ENCODE data around the gene SMPD2.

SMPD2 gene

DNA sequence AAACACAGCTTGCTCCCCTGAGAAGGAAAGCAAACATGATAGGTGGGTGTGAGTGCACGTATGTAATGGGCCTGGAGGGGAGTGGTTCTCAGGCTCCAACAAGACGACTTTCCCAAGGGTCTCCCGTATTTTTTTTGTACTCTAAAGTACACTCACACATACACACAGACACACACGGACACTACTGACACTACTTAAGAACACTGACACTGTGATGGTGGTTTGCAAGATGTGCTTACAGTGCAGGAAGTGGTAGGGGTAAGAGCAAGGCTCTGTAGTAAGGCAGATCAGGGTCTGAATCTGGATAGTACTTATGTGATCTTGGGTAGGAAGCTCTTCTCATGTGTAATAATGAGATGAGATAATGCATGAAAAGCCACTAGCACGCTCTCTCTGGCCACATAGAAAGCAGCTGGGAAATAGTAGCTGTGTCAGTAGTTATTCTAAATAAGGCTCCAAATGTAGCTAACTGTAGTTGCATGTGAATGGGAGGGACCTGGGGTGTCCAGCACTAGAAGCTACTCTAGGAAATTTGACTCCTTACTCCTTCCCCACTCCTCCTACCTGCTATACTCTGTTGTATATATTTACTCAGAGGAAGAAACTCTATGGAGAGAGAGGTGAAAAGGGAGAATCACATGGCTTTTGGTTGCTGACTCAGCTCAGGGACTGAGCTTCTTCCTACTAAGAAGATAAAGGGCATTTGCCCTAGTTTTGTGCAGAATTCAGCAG is 50.8 kb downstream of the SMPD2 start (continued):
- TF ChIP-seq, protein P1, sequence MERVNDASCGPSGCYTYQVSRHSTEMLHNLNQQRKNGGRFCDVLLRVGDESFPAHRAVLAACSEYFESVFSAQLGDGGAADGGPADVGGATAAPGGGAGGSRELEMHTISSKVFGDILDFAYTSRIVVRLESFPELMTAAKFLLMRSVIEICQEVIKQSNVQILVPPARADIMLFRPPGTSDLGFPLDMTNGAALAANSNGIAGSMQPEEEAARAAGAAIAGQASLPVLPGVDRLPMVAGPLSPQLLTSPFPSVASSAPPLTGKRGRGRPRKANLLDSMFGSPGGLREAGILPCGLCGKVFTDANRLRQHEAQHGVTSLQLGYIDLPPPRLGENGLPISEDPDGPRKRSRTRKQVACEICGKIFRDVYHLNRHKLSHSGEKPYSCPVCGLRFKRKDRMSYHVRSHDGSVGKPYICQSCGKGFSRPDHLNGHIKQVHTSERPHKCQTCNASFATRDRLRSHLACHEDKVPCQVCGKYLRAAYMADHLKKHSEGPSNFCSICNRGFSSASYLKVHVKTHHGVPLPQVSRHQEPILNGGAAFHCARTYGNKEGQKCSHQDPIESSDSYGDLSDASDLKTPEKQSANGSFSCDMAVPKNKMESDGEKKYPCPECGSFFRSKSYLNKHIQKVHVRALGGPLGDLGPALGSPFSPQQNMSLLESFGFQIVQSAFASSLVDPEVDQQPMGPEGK (tag by site-specific recombination; IDR thresholded peaks at IDR 0.05): peak; percentile 18; the same call in 1 of the 2 replicates
- TF ChIP-seq, protein P2, sequence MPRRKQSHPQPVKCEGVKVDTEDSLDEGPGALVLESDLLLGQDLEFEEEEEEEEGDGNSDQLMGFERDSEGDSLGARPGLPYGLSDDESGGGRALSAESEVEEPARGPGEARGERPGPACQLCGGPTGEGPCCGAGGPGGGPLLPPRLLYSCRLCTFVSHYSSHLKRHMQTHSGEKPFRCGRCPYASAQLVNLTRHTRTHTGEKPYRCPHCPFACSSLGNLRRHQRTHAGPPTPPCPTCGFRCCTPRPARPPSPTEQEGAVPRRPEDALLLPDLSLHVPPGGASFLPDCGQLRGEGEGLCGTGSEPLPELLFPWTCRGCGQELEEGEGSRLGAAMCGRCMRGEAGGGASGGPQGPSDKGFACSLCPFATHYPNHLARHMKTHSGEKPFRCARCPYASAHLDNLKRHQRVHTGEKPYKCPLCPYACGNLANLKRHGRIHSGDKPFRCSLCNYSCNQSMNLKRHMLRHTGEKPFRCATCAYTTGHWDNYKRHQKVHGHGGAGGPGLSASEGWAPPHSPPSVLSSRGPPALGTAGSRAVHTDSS (tag by site-specific recombination; IDR thresholded peaks at IDR 0.05): no peak
- TF ChIP-seq ZNF157 (tag by site-specific recombination; IDR thresholded peaks at IDR 0.05) (no peak), KLF10 (tag by site-specific recombination; IDR thresholded peaks at IDR 0.05) (no peak), EGR2 (tag by site-specific recombination; IDR thresholded peaks at IDR 0.05; ENCODE audit: low read depth) (no peak), ZBTB7A (tag by site-specific recombination; IDR thresholded peaks at IDR 0.05; ENCODE audit: low read depth) (no peak), MZF1 (tag by site-specific recombination; IDR thresholded peaks at IDR 0.05; ENCODE audit: borderline replicate concordance) (peak; percentile 27; the same call in 1 of the 2 replicates), ZBTB8A (tag by site-specific recombination; IDR thresholded peaks at IDR 0.05) (no peak), ZFP41 (tag by site-specific recombination; IDR thresholded peaks at IDR 0.05; ENCODE audit: borderline replicate concordance) (no peak), ZNF792 (tag by site-specific recombination; IDR thresholded peaks at IDR 0.05) (no peak), MYNN (tag by site-specific recombination; IDR thresholded peaks at IDR 0.05; ENCODE audit: borderline replicate concordance) (no peak), ZNF324 (tag by site-specific recombination; IDR thresholded peaks at IDR 0.05) (no peak), ZEB2 (tag by site-specific recombination; IDR thresholded peaks at IDR 0.05) (no peak), ZNF560 (tag by site-specific recombination; IDR thresholded peaks at IDR 0.05; ENCODE audit: borderline replicate concordance) (no peak), ZNF391 (tag by site-specific recombination; IDR thresholded peaks at IDR 0.05; ENCODE audit: borderline replicate concordance, low read depth) (no peak), ZNF521 (tag by site-specific recombination; IDR thresholded peaks at IDR 0.05) (no peak), ZNF530 (tag by site-specific recombination; IDR thresholded peaks at IDR 0.05; ENCODE audit: low read depth) (no peak), ZNF664 (tag by site-specific recombination; IDR thresholded peaks at IDR 0.05) (no peak), ZNF211 (tag by site-specific recombination; IDR thresholded peaks at IDR 0.05; ENCODE audit: low read depth) (no peak), ZNF302 (tag by site-specific recombination; IDR thresholded peaks at IDR 0.05; ENCODE audit: low read depth) (no peak), TRIM28 (IDR thresholded peaks at IDR 0.05; ENCODE audit: borderline replicate concordance, low read length) (peak; percentile 72), ZNF555 (tag by site-specific recombination; conservative IDR thresholded peaks at IDR 0.05) (no peak)
- TF ChIP-seq, protein P3, sequence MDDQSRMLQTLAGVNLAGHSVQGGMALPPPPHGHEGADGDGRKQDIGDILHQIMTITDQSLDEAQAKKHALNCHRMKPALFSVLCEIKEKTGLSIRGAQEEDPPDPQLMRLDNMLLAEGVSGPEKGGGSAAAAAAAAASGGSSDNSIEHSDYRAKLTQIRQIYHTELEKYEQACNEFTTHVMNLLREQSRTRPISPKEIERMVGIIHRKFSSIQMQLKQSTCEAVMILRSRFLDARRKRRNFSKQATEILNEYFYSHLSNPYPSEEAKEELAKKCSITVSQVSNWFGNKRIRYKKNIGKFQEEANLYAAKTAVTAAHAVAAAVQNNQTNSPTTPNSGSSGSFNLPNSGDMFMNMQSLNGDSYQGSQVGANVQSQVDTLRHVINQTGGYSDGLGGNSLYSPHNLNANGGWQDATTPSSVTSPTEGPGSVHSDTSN (CRISPR knock-in tag; IDR thresholded peaks at IDR 0.05): no peak
- TF ChIP-seq, protein P4, sequence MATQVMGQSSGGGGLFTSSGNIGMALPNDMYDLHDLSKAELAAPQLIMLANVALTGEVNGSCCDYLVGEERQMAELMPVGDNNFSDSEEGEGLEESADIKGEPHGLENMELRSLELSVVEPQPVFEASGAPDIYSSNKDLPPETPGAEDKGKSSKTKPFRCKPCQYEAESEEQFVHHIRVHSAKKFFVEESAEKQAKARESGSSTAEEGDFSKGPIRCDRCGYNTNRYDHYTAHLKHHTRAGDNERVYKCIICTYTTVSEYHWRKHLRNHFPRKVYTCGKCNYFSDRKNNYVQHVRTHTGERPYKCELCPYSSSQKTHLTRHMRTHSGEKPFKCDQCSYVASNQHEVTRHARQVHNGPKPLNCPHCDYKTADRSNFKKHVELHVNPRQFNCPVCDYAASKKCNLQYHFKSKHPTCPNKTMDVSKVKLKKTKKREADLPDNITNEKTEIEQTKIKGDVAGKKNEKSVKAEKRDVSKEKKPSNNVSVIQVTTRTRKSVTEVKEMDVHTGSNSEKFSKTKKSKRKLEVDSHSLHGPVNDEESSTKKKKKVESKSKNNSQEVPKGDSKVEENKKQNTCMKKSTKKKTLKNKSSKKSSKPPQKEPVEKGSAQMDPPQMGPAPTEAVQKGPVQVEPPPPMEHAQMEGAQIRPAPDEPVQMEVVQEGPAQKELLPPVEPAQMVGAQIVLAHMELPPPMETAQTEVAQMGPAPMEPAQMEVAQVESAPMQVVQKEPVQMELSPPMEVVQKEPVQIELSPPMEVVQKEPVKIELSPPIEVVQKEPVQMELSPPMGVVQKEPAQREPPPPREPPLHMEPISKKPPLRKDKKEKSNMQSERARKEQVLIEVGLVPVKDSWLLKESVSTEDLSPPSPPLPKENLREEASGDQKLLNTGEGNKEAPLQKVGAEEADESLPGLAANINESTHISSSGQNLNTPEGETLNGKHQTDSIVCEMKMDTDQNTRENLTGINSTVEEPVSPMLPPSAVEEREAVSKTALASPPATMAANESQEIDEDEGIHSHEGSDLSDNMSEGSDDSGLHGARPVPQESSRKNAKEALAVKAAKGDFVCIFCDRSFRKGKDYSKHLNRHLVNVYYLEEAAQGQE (tag by site-specific recombination; IDR thresholded peaks at IDR 0.05): 0 out of 2 replicates have a peak, but pooled peaks have one; percentile 18
- TF ChIP-seq, protein P5, sequence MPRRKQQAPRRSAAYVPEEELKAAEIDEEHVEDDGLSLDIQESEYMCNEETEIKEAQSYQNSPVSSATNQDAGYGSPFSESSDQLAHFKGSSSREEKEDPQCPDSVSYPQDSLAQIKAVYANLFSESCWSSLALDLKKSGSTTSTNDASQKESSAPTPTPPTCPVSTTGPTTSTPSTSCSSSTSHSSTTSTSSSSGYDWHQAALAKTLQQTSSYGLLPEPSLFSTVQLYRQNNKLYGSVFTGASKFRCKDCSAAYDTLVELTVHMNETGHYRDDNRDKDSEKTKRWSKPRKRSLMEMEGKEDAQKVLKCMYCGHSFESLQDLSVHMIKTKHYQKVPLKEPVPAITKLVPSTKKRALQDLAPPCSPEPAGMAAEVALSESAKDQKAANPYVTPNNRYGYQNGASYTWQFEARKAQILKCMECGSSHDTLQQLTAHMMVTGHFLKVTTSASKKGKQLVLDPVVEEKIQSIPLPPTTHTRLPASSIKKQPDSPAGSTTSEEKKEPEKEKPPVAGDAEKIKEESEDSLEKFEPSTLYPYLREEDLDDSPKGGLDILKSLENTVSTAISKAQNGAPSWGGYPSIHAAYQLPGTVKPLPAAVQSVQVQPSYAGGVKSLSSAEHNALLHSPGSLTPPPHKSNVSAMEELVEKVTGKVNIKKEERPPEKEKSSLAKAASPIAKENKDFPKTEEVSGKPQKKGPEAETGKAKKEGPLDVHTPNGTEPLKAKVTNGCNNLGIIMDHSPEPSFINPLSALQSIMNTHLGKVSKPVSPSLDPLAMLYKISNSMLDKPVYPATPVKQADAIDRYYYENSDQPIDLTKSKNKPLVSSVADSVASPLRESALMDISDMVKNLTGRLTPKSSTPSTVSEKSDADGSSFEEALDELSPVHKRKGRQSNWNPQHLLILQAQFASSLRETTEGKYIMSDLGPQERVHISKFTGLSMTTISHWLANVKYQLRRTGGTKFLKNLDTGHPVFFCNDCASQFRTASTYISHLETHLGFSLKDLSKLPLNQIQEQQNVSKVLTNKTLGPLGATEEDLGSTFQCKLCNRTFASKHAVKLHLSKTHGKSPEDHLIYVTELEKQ (tag by site-specific recombination; IDR thresholded peaks at IDR 0.05; ENCODE audit: borderline replicate concordance): 0 out of 2 replicates have a peak, but pooled peaks have one; percentile 16
- TF ChIP-seq, protein P6, sequence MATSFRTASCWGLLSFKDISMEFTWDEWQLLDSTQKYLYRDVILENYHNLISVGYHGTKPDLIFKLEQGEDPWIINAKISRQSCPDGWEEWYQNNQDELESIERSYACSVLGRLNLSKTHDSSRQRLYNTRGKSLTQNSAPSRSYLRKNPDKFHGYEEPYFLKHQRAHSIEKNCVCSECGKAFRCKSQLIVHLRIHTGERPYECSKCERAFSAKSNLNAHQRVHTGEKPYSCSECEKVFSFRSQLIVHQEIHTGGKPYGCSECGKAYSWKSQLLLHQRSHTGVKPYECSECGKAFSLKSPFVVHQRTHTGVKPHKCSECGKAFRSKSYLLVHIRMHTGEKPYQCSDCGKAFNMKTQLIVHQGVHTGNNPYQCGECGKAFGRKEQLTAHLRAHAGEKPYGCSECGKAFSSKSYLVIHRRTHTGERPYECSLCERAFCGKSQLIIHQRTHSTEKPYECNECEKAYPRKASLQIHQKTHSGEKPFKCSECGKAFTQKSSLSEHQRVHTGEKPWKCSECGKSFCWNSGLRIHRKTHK (tag by site-specific recombination; IDR thresholded peaks at IDR 0.05): no peak

All from HEK293 (cell line).